ENCODE data around the gene GPBAR1.
"Not testable (repeated sequence)": the region's sequence is repeated elsewhere in the genome, so short reads cannot be mapped to it uniquely, and the experiment has no call there.

GPBAR1 gene

DNA sequence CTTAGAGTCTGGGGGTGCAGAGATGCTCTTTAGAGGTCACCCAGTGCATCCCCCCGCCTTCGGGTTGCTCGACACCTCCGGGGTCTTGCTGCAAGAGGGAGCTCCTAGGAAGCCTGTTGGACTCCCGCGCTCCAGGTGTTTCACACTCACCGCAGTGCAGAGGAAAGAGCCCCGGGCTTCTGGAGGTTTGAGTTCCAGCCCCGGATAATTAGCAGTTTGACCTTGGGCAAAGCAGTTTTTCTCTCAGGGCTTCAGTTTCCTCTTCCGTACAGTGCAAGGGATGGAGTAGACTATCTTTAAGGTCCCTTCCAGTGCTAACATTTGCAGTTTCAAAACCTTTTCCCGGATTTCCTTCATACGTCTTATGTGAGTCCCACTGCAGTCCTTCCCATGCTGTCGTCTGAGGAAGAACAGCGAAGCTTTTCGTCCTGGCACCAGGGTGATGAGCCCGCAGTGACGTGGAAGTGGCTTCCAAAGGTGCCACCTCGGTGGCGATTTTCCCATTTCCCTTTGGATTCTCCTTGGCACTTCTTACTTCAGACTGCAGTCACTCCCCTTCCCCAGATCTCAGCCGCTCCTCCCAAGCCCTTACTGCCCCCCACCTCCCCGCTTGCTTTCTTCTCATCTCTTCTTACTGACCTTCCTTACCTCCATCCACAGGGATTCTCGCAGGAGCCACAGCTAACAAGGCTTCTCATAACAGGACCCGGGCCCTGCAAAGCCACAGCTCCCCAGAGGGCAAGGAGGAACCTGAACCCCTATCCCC lies 10.1 kb downstream of the GPBAR1 start:
- peak; percentile 46 for DNase-seq

DNA sequence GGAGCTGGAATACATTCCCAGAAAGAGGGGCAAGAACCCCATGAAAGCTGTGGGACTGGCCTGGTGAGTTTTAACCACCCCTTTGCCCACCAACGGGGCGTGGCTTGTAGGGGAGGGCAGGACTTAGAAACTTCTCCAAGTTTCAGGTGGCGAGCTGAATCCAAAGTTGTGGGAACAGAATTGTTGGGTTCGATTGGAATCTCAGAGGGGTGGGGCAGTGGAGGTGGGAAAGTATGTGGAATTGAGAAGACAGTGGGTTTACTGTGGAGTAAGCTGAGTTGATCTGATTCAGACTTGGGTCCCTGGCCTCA lies 10.6 kb downstream of the GPBAR1 start:
- no peak for DNase-seq

DNA sequence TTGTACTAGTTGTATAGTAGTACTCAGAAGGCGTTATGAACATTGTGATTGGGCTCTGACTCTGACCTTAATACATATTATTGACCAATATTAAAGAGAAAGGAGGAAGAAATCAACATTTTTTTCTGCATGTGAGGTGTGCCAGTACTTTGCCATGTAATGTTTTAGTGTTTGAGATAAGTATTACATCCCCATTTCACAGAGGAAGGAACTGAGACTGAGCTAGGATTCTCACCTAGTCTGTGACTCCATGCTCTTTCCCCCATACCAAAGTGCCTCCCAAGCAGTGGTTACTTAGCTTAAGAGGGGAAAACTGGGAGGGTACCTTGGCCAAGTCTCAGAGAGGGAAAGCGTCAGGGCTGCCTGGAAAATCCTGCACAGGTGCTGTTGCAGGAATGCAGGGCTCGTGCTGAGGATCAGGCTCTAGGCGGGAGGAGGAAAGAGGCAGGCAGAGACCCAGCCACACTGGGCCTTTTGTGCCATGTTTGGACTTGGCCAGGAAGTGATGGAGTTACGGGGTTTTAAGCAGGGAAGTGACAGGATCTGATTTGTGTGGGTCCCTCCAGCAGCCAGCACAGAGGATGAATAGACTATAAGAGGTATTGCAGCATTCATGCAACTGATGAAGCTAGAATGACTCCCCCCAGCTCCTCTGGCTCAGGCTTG lies 11.2 kb downstream of the GPBAR1 start:
- no peak for DNase-seq

DNA sequence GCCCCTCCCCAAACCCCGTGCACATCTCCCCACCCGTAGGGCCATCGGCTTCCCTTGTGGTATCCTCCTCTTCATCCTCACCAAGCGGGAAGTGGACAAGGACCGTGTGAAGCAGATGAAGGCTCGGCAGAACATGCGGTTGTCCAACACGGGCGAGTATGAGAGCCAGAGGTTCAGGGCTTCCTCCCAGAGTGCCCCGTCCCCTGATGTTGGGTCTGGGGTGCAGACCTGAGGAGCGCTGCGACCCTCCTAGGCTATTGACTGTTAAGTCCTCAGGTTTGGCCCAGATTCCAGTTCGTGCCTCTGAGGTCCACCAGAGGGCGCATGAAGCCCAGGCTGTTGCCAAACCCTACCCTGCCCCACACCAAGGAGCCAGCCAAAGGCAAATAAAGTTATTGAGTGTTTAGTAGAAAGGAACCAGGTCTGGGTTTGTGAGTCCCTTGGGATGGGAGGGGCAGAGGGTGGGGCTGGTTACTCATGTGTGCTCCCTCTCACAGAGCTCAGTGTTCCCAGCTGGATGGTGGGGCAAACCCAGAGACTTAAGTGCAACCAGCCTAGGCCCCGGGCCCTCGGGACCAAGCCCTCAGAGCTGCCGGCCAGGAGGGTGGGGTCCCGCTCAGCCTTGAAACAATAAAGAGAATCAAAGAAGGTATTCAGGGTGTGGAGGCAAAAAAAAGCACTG lies 11.9 kb downstream of the GPBAR1 start:
- DNase-seq = peak; percentile 82

DNA sequence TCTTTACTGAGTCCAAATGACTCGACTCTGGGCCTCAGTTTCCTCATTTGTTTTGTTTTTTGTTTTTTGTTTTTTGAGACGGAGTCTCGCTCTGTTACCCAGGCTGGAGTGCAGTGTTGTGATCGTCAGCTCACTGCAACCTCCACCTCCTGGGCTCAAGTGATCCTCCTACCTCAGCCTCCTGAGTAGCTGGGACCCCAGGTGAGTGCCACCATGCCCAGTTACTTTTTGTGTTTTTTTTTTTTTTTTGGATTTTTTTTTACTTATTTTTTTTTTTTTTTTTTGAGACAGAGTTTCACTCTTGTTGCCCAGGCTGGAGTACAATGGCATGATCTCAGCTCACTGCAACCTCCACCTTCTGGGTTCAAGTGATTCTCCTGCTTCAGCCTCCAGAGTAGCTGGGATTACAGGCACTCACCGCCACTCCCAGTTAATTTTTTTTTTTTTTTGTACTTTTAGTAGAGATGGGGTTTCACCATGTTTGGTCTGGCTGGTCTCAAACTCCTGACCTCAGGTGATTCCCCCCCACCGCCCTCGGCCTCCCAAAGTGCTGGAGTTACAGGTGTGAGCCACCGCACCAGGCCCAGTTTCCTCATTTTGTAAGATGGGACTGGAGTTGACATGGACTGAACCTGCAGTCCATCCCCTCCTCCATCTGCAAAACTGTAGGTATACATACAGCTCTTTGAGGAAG lies 12.5 kb downstream of the GPBAR1 start:
- DNase-seq = not testable (repeated sequence)

DNA sequence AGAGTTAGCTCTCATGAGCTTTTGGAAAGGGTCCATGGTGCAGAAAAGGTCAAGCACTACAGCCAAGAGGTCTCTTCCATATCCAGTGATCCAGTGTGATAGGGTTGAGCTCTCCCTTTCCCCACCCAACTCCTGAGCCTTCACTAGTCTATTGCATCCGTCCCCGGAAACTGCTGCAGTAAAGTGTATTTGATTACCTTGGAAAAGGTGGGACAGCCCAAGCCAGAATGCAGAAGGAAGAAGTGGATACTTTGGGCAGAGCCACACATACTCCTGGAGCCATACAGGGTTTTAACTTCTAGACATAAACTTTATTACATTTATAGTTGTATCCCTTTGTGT lies 13.1 kb downstream of the GPBAR1 start:
- no peak for DNase-seq

DNA sequence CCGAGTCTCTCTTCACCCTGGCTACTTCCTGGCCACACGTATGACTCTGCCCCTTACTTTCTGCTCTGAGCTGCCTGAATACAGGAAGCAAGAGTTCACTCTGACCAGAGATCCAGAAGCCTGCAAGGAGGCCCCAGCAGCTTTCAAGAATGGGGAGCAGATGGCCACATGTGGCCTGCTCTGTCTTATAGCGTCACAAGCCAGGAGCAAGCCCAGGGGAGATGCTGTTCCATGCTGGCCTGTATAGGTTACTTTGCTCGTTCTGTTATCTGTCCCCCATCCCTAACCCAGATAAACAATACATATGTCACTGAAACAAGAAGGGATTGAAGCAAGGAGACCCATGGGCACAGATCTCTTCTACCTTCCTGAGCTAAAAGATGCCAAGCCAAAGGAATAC lies 13.8 kb downstream of the GPBAR1 start:
- no peak for DNase-seq

DNA sequence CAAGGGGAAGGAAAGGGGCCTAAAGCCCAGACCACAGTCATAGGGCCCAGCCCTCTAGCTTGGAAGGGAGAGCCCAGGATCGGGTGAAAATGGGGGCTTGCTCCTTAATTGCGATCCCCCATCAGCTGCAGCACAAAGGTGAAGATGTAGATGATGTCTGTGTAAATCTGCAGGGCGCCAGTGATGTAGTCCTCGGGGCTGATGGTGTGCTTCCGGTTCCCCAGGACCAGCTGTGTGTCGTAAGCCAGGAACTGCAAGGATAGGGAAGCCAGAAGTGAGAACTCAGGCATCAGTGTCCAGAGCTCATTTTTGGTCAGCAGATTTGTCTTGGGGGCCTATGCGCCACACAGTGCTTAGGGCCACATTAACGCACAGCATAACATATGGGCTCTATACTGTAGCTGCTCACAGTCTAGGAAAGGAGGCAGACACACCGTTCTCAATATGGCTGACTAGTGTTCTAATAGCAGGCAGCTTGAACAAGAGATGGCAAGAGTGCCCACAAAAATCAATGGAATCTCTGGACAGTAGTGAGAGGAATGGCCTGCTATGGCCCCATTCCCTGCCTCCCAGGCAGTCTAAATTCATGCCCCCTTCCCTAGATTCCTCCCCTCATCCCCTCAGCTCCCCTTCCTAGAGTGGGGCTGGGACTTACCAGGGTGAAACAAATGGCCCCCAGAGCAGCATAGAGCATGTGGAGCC lies 14.7 kb downstream of the GPBAR1 start:
- no peak for DNase-seq

DNA sequence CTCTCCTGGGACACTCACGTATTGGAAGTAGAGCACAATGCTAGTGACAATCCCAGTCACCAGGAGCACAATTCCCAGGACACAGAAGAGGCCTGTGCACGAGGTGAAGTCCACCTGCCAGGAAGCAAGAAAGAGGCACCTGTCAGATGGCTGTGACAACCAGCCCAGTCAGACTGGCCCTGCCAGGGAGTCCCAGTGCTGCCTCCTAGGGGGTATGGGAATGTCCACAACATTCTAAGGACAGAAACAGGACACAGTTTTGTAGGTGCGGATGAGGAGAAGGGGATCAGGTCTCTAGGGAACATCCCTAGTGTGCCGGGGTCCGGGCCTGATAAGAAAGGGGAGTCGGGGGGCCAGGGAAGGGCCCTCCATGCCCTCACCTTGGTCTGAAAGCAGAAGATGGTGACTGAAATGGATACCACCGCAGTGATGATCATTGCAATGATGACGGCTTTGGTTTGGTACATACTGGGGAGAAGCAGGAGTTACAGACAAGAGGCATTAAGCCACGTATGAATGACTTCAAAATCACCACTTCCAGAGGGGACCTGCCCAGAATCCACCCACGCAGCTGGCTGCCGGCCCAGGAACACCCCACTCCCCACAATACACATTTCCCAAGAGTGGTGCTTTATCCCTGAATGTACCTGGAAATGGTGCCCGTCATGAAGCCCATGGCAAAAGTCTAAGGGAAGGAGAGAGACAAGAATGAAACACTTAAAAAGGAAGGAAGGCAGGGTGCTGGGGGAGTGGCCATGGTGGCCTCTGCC lies 16.4 kb downstream of the GPBAR1 start:
- DNase-seq = peak; percentile 50

DNA sequence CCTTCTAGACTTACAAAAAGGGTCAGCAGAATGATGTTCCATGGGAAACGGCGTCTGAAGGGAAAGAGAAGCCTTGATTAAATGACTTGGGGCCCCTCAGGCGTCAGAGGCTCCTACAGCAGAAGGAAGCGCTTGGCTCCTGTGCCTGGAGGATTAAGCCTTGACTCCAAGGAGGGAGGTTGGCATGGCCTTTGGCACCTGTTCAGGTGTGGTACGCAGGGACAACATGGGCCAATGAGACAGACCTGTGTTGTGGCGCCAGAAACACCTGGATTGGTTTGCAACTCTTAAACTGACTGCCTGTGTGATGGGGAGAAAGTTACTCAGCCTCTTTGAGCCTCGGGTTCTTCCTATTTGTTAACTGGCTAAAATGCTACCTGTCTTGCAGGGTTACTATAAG lies 17.1 kb downstream of the GPBAR1 start:
- DNase-seq = no peak

DNA sequence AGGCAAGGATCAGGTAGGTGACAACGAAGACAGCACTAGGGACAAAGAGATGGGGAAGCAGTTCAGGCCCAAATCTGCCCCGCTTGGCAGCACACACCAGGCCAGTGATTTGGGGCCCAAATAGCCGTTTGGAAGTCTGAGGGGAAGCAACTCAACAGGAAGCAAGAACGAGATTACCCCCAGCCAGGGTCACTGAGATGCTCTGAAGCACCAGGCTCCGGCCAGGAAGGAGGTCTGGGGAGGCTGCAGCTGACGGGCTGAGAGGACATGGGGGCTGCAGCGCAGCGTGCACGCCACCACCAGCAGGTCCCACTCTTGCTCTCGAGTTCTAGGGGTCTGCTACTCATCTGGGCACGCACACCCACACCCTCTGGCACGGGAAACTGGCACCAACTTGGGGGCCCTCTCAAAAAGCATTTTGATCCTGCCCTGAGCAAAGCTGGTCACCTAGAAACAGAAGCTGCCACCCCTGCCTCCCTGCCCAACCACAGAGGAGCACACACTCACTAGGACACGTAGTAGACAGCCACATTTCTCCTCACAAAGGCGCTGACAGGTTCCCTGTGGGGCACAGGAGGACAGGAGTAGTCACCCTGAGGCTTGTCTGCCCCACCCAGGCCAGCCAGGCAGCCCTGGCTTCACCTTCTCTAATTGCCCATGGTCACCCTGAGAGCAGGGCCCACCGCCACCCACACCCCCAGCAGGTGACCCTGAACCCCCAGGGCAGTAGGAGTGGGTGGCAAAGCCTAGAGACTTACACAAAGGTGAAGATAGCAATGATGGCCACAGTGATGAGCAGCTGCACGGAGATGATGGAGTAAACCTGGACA lies 17.9 kb downstream of the GPBAR1 start:
- no peak for DNase-seq

DNA sequence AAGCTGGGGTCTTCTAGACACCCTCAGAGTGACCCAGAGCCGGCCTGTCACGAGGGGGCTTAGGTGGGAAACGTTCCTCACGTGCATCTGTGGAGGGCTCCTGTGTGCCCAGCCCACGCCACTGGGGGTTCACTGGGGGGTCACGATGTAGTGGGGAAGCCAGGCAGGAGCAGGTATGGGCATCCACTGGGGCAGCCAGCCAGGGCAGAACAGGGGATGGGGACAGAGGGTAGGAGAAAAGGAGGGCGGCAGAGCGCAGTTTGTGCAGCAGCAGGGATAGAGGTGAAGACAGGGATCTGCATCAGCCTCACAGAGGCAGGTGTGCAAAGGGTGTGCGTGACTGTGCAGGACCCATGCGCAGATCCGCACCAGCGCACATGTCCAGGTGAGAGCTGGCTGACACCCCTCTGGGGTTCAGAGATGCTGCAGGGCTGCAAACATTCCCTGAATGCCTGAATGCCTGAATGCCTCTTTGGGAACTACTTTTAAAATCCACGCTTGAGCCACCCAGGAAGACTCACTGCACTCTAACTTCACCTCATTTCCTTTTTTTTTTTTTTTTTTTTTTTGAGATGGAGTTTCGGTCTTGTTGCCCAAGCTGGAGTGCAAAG lies 19.6 kb downstream of the GPBAR1 start:
- DNase-seq = no peak

DNA sequence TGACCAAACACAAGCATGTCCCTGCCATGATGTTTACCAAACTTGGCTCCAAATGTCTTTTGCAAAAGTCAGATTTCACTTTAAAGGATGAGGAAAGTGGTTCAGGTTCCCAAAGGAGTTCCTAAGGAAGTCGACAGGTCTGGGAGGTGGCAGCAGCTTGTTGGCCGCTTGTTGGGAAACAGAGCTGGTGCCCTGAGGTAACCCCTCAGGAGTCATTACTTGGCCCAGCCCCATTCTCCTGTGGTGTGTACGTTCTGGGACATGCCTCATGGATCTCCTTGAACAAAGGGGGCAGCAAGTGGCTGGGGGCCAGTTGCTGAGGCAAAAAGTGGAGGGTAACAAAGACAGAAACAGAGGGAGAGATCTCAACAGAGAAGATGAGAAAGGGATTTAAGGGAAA lies 20.6 kb downstream of the GPBAR1 start:
- DNase-seq = no peak

DNA sequence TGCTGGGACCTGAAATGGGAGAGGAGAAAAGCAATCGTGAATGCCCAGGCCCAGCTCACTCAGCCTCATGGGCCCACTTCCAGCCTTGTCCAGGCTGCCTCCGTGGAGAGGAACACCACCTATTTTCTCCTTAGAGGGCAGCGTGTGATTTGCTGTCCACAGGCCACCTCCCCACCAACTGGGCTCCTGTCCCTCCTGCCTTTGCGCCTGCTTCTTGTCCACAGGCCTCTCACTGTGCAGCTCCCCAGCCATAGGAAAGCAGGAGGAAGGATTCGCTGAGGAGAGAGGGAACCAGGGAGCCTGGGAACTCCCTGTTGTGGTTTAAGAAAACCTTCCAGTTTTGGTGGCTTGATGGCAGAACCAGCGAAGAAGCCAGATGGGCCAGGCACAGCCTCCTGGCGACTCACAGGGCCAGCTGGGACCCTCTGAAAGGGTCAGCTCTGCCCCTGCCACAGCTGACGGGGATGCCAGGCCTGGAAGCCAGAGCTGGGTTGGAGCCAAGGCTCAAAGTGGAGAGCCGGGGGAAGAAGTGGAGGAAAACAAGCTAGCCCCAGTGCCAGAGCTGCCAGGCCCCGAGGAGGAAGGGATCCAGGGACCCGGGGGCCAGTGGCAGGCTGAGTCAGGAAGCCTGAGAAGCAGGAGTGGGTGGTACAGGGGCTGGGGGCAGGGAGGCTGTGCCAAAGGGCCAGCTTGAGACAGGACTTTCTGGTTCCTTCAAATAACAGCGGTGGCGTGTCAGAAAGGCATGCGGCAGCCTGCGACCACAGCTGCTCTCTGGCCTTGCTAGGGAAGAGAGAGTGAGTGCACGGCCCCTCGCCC lies 21.6 kb downstream of the GPBAR1 start:
- DNase-seq = no peak

DNA sequence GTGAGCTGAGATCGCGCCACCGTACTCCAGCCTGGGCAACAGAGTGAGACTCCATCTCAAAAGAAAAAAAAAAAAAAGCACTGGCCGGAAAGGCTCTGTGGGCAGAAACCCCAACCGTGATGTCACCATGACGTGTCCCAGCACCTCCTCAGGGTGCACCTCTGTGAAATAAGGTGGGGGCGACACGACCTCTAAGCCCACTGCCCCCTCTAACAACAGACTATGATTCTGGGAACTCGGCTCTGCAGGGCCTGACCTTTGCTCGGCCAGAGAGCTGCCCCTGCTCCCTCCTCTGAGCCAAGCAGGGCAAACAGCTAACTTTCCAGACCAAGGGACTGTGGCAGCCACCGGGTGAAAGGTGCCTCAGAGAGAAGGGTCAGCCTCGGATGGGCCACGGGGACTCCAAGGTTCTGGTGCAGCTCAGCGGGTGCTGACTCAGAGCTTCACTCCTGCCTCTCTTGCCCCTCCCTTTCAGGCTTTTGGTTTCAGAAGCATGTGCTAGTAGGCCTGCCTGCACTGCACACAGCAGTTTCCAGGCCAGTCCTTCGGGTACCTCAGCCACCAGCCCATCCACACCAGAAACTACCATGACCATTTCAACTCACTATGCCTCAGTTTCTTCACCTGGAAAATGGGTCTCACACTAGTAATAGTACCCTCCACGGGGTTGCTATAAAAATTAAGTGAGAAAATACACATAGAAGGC lies 23.4 kb downstream of the GPBAR1 start:
- DNase-seq = no peak

DNA sequence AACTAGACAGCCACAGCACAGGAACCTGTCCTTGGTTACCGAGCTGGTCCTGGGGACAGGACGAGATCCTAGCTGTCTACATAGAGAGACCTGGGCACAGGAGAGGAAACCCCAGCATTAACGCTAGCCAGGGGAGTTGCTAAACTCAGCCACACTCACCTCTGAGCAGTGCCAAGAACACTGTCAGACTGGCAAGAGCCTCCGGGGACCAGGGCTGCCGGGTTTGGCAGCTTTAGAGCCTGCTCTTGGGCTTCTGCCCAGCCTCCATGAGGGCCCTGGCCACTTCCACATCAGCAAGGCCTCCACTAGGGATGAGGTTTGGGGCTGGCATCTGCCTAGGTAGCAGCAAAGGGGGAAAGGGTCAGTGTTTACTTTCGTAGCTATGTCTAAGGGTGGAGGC lies 24.8 kb downstream of the GPBAR1 start:
- no peak for DNase-seq

DNA sequence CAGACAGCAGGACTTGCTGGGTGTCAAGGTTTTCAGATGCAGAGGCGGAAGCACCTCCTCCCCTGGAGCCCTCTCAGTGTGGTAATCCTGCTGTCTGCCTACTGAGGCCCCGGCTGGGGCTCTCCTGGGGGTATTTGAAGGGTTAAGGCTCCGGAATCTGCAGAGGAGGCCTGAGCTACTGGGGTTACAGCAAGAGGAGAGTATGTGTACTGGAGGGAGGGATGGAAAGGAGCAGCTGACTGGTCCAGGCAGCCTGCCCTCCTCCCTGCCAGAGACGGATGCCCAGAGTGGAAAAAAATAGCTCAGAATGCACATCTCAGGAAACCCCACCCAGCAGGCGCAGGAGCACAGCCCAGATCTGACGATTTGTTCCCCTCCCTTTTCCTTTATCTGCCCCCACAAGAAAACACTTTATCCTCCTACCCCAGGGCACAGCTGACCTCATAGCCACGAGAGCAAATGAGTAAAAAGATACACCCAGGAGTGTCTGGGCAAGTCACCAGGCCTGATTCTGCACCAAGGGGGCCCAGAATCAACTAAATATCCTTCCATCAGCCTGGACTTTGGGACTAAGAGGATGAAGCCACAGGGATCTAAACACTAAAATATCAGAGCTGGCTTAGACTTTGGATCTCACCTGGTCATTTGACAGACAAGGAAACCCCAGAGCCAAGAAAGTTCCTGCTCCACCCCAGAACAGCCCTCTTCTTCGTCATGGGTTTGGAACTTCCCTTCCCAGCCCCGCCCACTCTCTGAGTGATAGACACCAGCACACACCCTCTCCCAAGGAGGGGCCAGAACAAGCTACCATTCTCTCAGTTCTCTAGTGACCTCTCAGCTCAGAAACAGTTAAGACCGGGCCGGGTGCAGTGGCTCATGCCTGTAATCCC lies 26.0 kb downstream of the GPBAR1 start:
- DNase-seq = no peak

DNA sequence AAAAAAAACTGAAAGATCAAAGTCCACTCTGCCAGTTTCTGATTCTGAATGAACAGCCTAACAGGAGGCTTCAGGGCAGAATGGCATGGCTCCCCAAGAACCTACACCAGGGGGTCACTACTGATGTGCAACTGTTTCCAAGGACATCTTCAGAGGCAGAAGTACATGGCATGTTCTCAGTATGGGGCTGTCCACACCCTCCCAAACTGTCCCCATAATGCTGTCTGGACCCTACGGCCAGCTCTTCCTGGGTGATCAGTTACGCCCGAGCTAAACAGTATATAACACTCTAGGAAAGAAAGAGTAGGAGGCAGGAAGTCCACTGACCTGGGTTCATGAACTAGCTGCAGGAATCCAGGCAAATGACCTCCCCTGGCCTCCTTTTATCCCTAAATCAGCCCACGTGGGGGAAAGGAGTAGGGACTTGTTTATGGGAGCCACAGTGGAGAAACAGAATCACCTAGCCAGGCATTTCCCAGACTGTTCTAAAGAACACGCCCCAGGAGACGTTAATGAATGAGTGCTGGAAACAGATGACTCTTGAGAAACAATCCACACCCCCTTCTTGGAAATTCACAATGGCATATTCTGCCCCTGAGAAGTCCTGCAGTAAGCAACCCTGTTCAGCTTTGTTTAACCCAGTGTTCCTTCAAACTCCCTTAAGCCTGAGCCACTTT lies 29.0 kb downstream of the GPBAR1 start:
- peak; percentile 34 for DNase-seq

All from DMS53 (cell line).